Smooth muscle cell (in vitro differentiated cells): Measurements from ENCODE around the gene PCDHGB6. TPM values are rescaled to one million over a fixed set of nuclear protein-coding genes. Genes with fewer than 3 reads are reported as not detected.
"Not testable (repeated sequence)": the region's sequence is repeated elsewhere in the genome, so short reads cannot be mapped to it uniquely, and the experiment has no call there.

Experiments used
- DNase-seq: peaks from one replicate; lab custom pipeline; 2025; ENCODE audit not compliant: unreplicated experiment; lab: John Stamatoyannopoulos, UW
- H2AFZ ChIP-seq: fragments of 200-600 bp; sonication (generic); 2 replicates; pipeline ENCODE4 v1.6.0; 2016; ENCODE audit warnings: antibody characterized with exemption, low read depth, mild to moderate bottlenecking
- H3F3A ChIP-seq: fragments of 200-600 bp; sonication (generic); 2 replicates; pipeline ENCODE4 v1.6.0; 2017; ENCODE audit warnings: antibody characterized with exemption, low read depth
- H3K27ac ChIP-seq: fragments of 200-600 bp; sonication (generic); 2 replicates; pipeline ENCODE4 v1.5.1; 2016; ENCODE audit warnings: low read depth, mild to moderate bottlenecking
- H3K27me3 ChIP-seq: fragments of 200-600 bp; sonication (generic); 2 replicates; pipeline ENCODE4 v1.6.1; 2016; ENCODE audit warnings: low read depth, mild to moderate bottlenecking
- H3K36me3 ChIP-seq: fragments of 200-600 bp; sonication (generic); 2 replicates; pipeline ENCODE4 v1.5.1; 2016; ENCODE audit warnings: low read depth
- H3K4me1 ChIP-seq: fragments of 200-600 bp; sonication (generic); 2 replicates; pipeline ENCODE4 v1.5.1; 2016; ENCODE audit warnings: low read depth
- H3K4me2 ChIP-seq: fragments of 200-600 bp; sonication (generic); 2 replicates; pipeline ENCODE4 v1.6.0; 2016; ENCODE audit warnings: mild to moderate bottlenecking
- H3K4me3 ChIP-seq: fragments of 200-600 bp; sonication (generic); 2 replicates; pipeline ENCODE4 v1.5.1; 2016; ENCODE audit warnings: mild to moderate bottlenecking
- H3K79me2 ChIP-seq: fragments of 200-600 bp; sonication (generic); 2 replicates; pipeline ENCODE4 v1.6.0; 2016; ENCODE audit warnings: low read depth, mild to moderate bottlenecking
- H3K9ac ChIP-seq: fragments of 200-600 bp; sonication (generic); 2 replicates; pipeline ENCODE4 v1.6.0; 2016; ENCODE audit warnings: low read depth
- H3K9me3 ChIP-seq: fragments of 200-600 bp; sonication (generic); replicated peaks from 2 replicates; pipeline ENCODE4 v1.5.1; 2016; ENCODE audit warnings: low read depth
- H4K20me1 ChIP-seq: fragments of 200-600 bp; sonication (generic); 2 replicates; pipeline ENCODE4 v1.6.0; 2016; ENCODE audit warnings: low read depth
- CTCF ChIP-seq: fragments of 200-600 bp; sonication (generic); IDR thresholded peaks from 2 replicates; pipeline ENCODE4 v1.5.1; 2017; ENCODE audit warnings: borderline replicate concordance, mild to moderate bottlenecking, antibody characterized with exemption; ENCODE audit not compliant: insufficient read depth, poor library complexity, severe bottlenecking
- WGBS: methylation state at CpG from one replicate; pipeline ENCODE4 v1.1.7; 2016; ENCODE audit warnings: low lambda C conversion rate; 5-methylcytosine and 5-hydroxymethylcytosine counted together
- polyA plus RNA-seq: library from polyadenylated mRNA; unstranded; fragments of >200 nt; fragmentation: Nextera tagmentation; extraction: Ambion mirVana; gene quantifications from 2 replicates; pipeline ENCODE4 v1.2.1, GENCODE V29; 2016
- total RNA-seq: library from RNA; depleted of rRNA; stranded (reverse); fragments of >200 nt; gene quantifications from 2 replicates; pipeline ENCODE4 v1.2.3, GENCODE V29; 2014

PCDHGB6 gene
- total and polyA plus RNA-seq, 2 experiments from 2014 or later: 12.3 to 17.1 TPM

- peaks cover 39% of the 10 kb centered on the region for H3K36me3 ChIP-seq
- H3K4me2 ChIP-seq: no peak overlapping the region
- no peak overlapping the region for H3K4me3 ChIP-seq
Observed at GRCh38 chr5:141431286-141431685, 23.5 kb downstream of the PCDHGB6 start.

GRCh38 chr5:141432308-141432707, 24.5 kb downstream of the PCDHGB6 start:
- H3K36me3 ChIP-seq: peaks cover 29% of the 10 kb centered on the region
- H3K79me2 ChIP-seq: peaks cover 23% of the 10 kb centered on the region
- not testable (repeated sequence) for H3F3A ChIP-seq, DNase-seq, H3K4me3 ChIP-seq, H3K27ac ChIP-seq, H2AFZ ChIP-seq, H3K27me3 ChIP-seq, H3K4me2 ChIP-seq, H3K9ac ChIP-seq, H3K4me1 ChIP-seq, H4K20me1 ChIP-seq
- H3K9me3 ChIP-seq: peaks cover 27% of the 10 kb centered on the region
- WGBS: 96% methylated on average over 18 of the region's 38 CpGs

More at GRCh38 chr5:141431286-141431685, 23.5 kb downstream of the PCDHGB6 start:
- no peaks in the 10 kb centered on the region for H3K27me3 ChIP-seq
- no peaks in the 10 kb centered on the region for H3F3A ChIP-seq
- no peak overlapping the region for H3K27ac ChIP-seq
- H3K4me1 ChIP-seq: no peaks in the 10 kb centered on the region
- no peak for TF ChIP-seq CTCF
- peaks cover 18% of the 10 kb centered on the region for H3K79me2 ChIP-seq
- no peak overlapping the region for H3K9ac ChIP-seq
- H4K20me1 ChIP-seq: no peaks in the 10 kb centered on the region
- 99% methylated on average over 37 of the region's 37 CpGs for WGBS
- DNase-seq: no peak
- H3K9me3 ChIP-seq: peaks cover 34% of the 10 kb centered on the region
- no peak overlapping the region for H2AFZ ChIP-seq

GRCh38 chr5:141432726-141433125, 24.9 kb downstream of the PCDHGB6 start:
- H3K4me1 ChIP-seq, H3K27ac ChIP-seq, H3K9ac ChIP-seq, H3F3A ChIP-seq, H3K27me3 ChIP-seq, H3K4me2 ChIP-seq, H2AFZ ChIP-seq, DNase-seq, H4K20me1 ChIP-seq, H3K4me3 ChIP-seq: not testable (repeated sequence)
- Histone ChIP-seq H3K9me3 (peaks cover 26% of the 10 kb centered on the region), H3K36me3 (peaks cover 27% of the 10 kb centered on the region), H3K79me2 (peaks cover 26% of the 10 kb centered on the region)
- WGBS: 98% methylated on average over 28 of the region's 29 CpGs

- H3F3A ChIP-seq: no peaks in the 10 kb centered on the region
- TF ChIP-seq CTCF: no peak
- H2AFZ ChIP-seq: no peak overlapping the region
- DNase-seq: no peak
- no peaks in the 10 kb centered on the region for H3K27me3 ChIP-seq
- peaks cover 27% of the 10 kb centered on the region for H3K79me2 ChIP-seq
- no peak overlapping the region for H3K27ac ChIP-seq
- peaks cover 19% of the 10 kb centered on the region for H3K9me3 ChIP-seq
- no peaks in the 10 kb centered on the region for H4K20me1 ChIP-seq
- no peak overlapping the region for H3K9ac ChIP-seq
- WGBS: 100% methylated on average over 2 of the region's 2 CpGs
- H3K4me3 ChIP-seq: no peak overlapping the region
- no peak overlapping the region for H3K4me2 ChIP-seq
- no peaks in the 10 kb centered on the region for H3K4me1 ChIP-seq
- H3K36me3 ChIP-seq: peaks cover 19% of the 10 kb centered on the region
Observed at GRCh38 chr5:141434006-141434405, 26.2 kb downstream of the PCDHGB6 start.

GRCh38 chr5:141437221-141437620, 29.4 kb downstream of the PCDHGB6 start:
- WGBS: 100% methylated on average over 2 of the region's 2 CpGs
- no peak overlapping the region for H3K4me3 ChIP-seq

More at GRCh38 chr5:141437221-141437620, 29.4 kb downstream of the PCDHGB6 start:
- no peak overlapping the region for H3K27ac ChIP-seq
- H3K9ac ChIP-seq: no peak overlapping the region
- H3K36me3 ChIP-seq: peaks cover 4% of the 10 kb centered on the region
- DNase-seq: no peak
- no peaks in the 10 kb centered on the region for H3F3A ChIP-seq
- peaks cover 24% of the 10 kb centered on the region for H3K79me2 ChIP-seq
- no peak for TF ChIP-seq CTCF
- peaks cover 8% of the 10 kb centered on the region for H3K9me3 ChIP-seq
- no peak overlapping the region for H2AFZ ChIP-seq
- no peak overlapping the region for H3K4me2 ChIP-seq
- no peaks in the 10 kb centered on the region for H3K4me1 ChIP-seq
- no peaks in the 10 kb centered on the region for H4K20me1 ChIP-seq
- no peaks in the 10 kb centered on the region for H3K27me3 ChIP-seq
